GM21529 (cell line): ENCODE data around the gene CELF2.
"Not testable (repeated sequence)": the region's sequence is repeated elsewhere in the genome, so short reads cannot be mapped to it uniquely, and the experiment has no call there.

Source experiments
- ATAC-seq: cut with Tn5 transposase; IDR thresholded peaks from one replicate; pipeline ENCODE4 v1.9.1; 2021; ENCODE audit not compliant: unreplicated experiment

CELF2 gene

GRCh38 chr10:11017570-11018431, at the start of gene CELF2:
CELF2 (plus strand) TSS chr10:11017872; CDS start chr10:11018090, 218 bp downstream.
- ATAC-seq: peak; percentile 83

- ATAC-seq: no peak
These were observed 49.4 kb upstream of the CELF2 start for GRCh38 chr10:10968257-10968588.

GRCh38 chr10:10973310-10973709, 44.4 kb upstream of the CELF2 start:
- ATAC-seq: no peak

GRCh38 chr10:10975647-10976046, 42.0 kb upstream of the CELF2 start:
- no peak for ATAC-seq

- ATAC-seq: no peak
These were observed 41.0 kb upstream of the CELF2 start for GRCh38 chr10:10976652-10977051.

- ATAC-seq: no peak
These were observed 40.3 kb upstream of the CELF2 start for GRCh38 chr10:10977226-10977956.

- ATAC-seq: no peak
These were observed 39.7 kb upstream of the CELF2 start for GRCh38 chr10:10977978-10978377.

- ATAC-seq: no peak
These were observed 32.3 kb upstream of the CELF2 start for GRCh38 chr10:10985361-10985760.

- ATAC-seq: no peak
These were observed 31.1 kb upstream of the CELF2 start for GRCh38 chr10:10986606-10987005.

GRCh38 chr10:10987111-10987510, 30.6 kb upstream of the CELF2 start:
- no peak for ATAC-seq

GRCh38 chr10:10989669-10990068, 28.0 kb upstream of the CELF2 start:
- ATAC-seq: no peak

GRCh38 chr10:10991144-10991543, 26.5 kb upstream of the CELF2 start:
- ATAC-seq: no peak

GRCh38 chr10:10992072-10992471, 25.6 kb upstream of the CELF2 start:
- ATAC-seq: no peak

GRCh38 chr10:10992961-10993714, 24.5 kb upstream of the CELF2 start:
- ATAC-seq: no peak

- no peak for ATAC-seq
These were observed 23.9 kb upstream of the CELF2 start for GRCh38 chr10:10993785-10994184.

GRCh38 chr10:10994360-10994759, 23.3 kb upstream of the CELF2 start:
- no peak for ATAC-seq

- no peak for ATAC-seq
These were observed 22.6 kb upstream of the CELF2 start for GRCh38 chr10:10995120-10995519.

GRCh38 chr10:10996966-10997620, 20.6 kb upstream of the CELF2 start:
- no peak for ATAC-seq

- not testable (repeated sequence) for ATAC-seq
These were observed 18.2 kb upstream of the CELF2 start for GRCh38 chr10:10999501-10999900.

GRCh38 chr10:11002485-11002884, 15.2 kb upstream of the CELF2 start:
- ATAC-seq: no peak

- ATAC-seq: no peak
These were observed 14.8 kb upstream of the CELF2 start for GRCh38 chr10:11002916-11003315.
